ENCODE data around the gene LAMC3. TPM values are rescaled to one million over a fixed set of nuclear protein-coding genes. Genes with fewer than 3 reads are reported as not detected.

Gene LAMC3
- total RNA-seq, 2 experiments from 2014 or later = 0.19 to 2.2 TPM

DNA sequence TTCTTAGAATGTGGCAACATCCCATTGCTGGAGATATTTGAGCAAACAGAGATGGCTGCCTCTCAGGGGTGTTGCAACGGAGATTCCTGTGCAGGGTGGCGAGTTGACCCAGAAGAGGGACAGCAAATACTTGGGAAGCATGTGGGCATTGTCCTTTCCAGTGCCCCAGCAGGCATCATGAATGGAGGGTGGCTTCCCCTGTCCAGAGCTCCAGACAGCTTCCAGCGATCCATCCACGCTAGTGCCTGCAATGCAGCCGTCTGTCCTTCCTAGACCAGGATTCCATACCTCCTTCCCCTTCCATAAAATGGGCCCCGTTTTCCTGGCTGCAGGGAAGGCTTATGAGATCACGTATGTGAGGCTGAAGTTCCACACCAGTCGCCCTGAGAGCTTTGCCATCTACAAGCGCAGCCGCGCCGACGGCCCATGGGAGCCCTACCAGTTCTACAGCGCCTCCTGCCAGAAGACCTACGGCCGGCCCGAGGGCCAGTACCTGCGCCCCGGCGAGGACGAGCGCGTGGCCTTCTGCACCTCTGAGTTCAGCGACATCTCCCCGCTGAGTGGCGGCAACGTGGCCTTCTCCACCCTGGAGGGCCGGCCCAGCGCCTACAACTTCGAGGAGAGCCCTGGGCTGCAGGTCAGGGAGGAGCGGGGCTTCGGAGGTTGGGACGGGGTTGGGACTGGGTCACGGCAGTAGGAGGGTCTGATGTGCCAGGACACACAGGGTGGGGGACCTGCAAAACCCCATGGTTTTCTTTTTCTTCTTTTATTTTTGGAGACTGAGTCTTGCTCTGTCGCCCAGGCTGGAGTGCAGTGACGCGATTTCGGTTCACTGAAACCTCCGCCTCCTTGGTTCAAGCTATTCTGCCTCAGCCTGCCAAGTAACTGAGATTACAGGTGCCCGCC lies 17.2 kb downstream of the LAMC3 start:
- Histone ChIP-seq H3K4me1 (ENCODE audit: insufficient read depth, low read length, poor library complexity, severe bottlenecking) (no peaks in the 10 kb centered on the region), H3K36me3 (ENCODE audit: insufficient read depth, low read length) (no peaks in the 10 kb centered on the region), H2AFZ (ENCODE audit: low read length) (no peak overlapping the region), H3K9me3 (ENCODE audit: low read length) (no peaks in the 10 kb centered on the region), H3K9me2 (ENCODE audit: insufficient read depth, low read length) (no peaks in the 10 kb centered on the region), H3K4me2 (ENCODE audit: low read length) (no peak overlapping the region), H3K79me2 (ENCODE audit: insufficient read depth, low read depth, low read length) (no peaks in the 10 kb centered on the region), H3K4me3 (ENCODE audit: low read depth, low read length, poor library complexity, severe bottlenecking) (no peak overlapping the region), H4K20me1 (ENCODE audit: insufficient read depth, low read length) (no peaks in the 10 kb centered on the region), H3K27ac (ENCODE audit: low read depth, low read length, poor library complexity, severe bottlenecking) (no peak overlapping the region)
- ChIA-PET POLR2A (no interaction called here), CTCF (ENCODE audit: unreplicated experiment) (no interaction called here)
- no peak for DNase-seq (ENCODE audit: low spot score)
- TF ChIP-seq, protein P1, sequence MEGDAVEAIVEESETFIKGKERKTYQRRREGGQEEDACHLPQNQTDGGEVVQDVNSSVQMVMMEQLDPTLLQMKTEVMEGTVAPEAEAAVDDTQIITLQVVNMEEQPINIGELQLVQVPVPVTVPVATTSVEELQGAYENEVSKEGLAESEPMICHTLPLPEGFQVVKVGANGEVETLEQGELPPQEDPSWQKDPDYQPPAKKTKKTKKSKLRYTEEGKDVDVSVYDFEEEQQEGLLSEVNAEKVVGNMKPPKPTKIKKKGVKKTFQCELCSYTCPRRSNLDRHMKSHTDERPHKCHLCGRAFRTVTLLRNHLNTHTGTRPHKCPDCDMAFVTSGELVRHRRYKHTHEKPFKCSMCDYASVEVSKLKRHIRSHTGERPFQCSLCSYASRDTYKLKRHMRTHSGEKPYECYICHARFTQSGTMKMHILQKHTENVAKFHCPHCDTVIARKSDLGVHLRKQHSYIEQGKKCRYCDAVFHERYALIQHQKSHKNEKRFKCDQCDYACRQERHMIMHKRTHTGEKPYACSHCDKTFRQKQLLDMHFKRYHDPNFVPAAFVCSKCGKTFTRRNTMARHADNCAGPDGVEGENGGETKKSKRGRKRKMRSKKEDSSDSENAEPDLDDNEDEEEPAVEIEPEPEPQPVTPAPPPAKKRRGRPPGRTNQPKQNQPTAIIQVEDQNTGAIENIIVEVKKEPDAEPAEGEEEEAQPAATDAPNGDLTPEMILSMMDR (conservative IDR thresholded peaks at IDR 0.05; ENCODE audit: low read length) = no peak
- TF ChIP-seq EZH2phosphoT487 (IDR thresholded peaks at IDR 0.05; ENCODE audit: borderline replicate concordance, low read depth, low read length) = no peak
- intact Hi-C loops (cut with micrococcal nuclease; ENCODE audit: unreplicated experiment) = no loop called here
- no TSS peak for BruUV-seq (replicated peaks)

DNA sequence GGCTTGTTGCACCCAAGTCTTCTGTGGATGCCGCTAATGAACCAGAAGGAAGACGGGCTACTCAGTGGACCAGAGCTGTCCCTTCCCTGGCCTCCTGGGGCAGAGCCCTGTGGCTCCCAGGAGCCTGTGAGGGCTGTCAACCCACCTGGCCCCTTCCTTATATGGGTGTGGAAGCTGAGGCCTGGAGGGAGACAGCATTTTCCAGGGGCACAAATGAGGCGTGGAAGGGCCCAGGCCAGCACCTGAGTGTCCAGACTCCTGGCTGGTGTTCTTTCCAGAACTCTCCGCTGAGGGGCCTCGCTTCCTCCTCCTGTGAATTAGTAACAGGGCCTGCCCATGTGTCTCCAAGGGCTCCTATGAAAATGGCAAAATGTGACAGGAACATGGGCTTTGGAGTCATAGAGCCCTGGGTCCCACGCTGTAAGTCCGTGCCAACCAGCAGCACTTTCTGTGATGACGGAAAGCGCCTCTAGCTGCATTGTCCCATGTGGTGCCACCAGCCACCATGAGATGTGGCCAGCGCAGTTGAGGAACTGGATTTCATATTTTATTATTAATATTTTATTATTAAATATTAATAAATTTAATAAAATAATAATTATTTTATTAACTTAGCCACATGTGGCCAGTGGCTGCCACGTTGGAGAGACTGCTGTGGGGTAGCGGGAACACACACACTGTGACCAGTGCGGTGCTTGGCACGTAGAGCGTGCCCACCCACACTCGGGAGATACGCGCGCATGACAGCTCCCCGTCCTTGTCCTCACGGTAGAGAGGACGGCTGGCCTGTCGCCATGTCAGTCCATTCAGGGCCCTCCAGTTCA lies 18.3 kb downstream of the LAMC3 start:
- no peak for TF ChIP-seq EZH2phosphoT487 (IDR thresholded peaks at IDR 0.05; ENCODE audit: borderline replicate concordance, low read depth, low read length)
- TF ChIP-seq, protein P1 (conservative IDR thresholded peaks at IDR 0.05; ENCODE audit: low read length) = no peak
- intact Hi-C loops (cut with micrococcal nuclease; ENCODE audit: unreplicated experiment) = no loop called here
- ChIA-PET POLR2A (no interaction called here), CTCF (ENCODE audit: unreplicated experiment) (no interaction called here)
- H3K4me2 ChIP-seq (ENCODE audit: low read length) = no peak overlapping the region
- H3K4me1 ChIP-seq (ENCODE audit: insufficient read depth, low read length, poor library complexity, severe bottlenecking) = no peaks in the 10 kb centered on the region
- no TSS peak for BruUV-seq (replicated peaks)
- no peak overlapping the region for H3K4me3 ChIP-seq (ENCODE audit: low read depth, low read length, poor library complexity, severe bottlenecking)
- DNase-seq (ENCODE audit: low spot score) = no peak
- no peak overlapping the region for H3K27ac ChIP-seq (ENCODE audit: low read depth, low read length, poor library complexity, severe bottlenecking)
- H3K9me3 ChIP-seq (ENCODE audit: low read length) = no peaks in the 10 kb centered on the region
- H3K36me3 ChIP-seq (ENCODE audit: insufficient read depth, low read length) = no peaks in the 10 kb centered on the region
- no peak overlapping the region for H2AFZ ChIP-seq (ENCODE audit: low read length)
- no peaks in the 10 kb centered on the region for H3K9me2 ChIP-seq (ENCODE audit: insufficient read depth, low read length)
- H3K79me2 ChIP-seq (ENCODE audit: insufficient read depth, low read depth, low read length) = no peaks in the 10 kb centered on the region
- H4K20me1 ChIP-seq (ENCODE audit: insufficient read depth, low read length) = no peaks in the 10 kb centered on the region

DNA sequence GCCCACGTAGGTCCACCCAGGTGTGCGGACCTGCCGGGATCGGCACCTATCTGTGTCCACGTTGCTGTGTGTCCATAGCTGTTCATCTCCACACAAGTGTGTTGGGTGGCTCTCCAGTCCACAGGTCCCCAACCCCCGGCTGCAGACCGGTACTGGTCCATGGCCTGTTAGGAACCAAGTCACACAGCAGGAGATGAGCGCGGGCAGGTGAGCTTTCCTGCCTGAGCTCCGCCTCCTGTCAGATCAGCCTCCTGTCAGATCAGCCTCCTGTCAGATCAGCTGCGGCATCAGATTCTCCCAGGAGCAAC lies 18.9 kb downstream of the LAMC3 start:
- no peak for DNase-seq (ENCODE audit: low spot score)
- TF ChIP-seq, protein P1 (conservative IDR thresholded peaks at IDR 0.05; ENCODE audit: low read length) = no peak
- no peak for TF ChIP-seq EZH2phosphoT487 (IDR thresholded peaks at IDR 0.05; ENCODE audit: borderline replicate concordance, low read depth, low read length)
- intact Hi-C loops (cut with micrococcal nuclease; ENCODE audit: unreplicated experiment) = no loop called here
- Histone ChIP-seq H3K9me2 (ENCODE audit: insufficient read depth, low read length) (no peaks in the 10 kb centered on the region), H3K36me3 (ENCODE audit: insufficient read depth, low read length) (no peaks in the 10 kb centered on the region), H4K20me1 (ENCODE audit: insufficient read depth, low read length) (no peaks in the 10 kb centered on the region), H3K4me3 (ENCODE audit: low read depth, low read length, poor library complexity, severe bottlenecking) (no peak overlapping the region), H3K79me2 (ENCODE audit: insufficient read depth, low read depth, low read length) (no peaks in the 10 kb centered on the region), H3K9me3 (ENCODE audit: low read length) (no peaks in the 10 kb centered on the region), H3K27ac (ENCODE audit: low read depth, low read length, poor library complexity, severe bottlenecking) (no peak overlapping the region), H2AFZ (ENCODE audit: low read length) (no peak overlapping the region), H3K4me1 (ENCODE audit: insufficient read depth, low read length, poor library complexity, severe bottlenecking) (no peaks in the 10 kb centered on the region), H3K4me2 (ENCODE audit: low read length) (no peak overlapping the region)
- POLR2A ChIA-PET = no interaction called here
- BruUV-seq (replicated peaks) = no TSS peak
- CTCF ChIA-PET (ENCODE audit: unreplicated experiment) = no interaction called here
